ENCODE results near the gene BORCS6. TPM values are rescaled to one million over a fixed set of nuclear protein-coding genes. Genes with fewer than 3 reads are reported as not detected.

The BORCS6 gene
- total and polyA plus RNA-seq, 9 of the 15 experiments (the other 6 are each of a cell fraction or from before 2014, with no cell fraction given), result 0.01 to 7.4 (median 2.3) TPM

GRCh38 chr17:8209907-8210760 lies 20.2 kb upstream of the BORCS6 start, which contains the start of gene AURKB (continued):
- TF ChIP-seq ZNF609 (CRISPR knock-in tag; IDR thresholded peaks at IDR 0.05; ENCODE audit: borderline replicate concordance) (no peak), CLOCK (CRISPR knock-in tag; IDR thresholded peaks at IDR 0.05; ENCODE audit: borderline replicate concordance) (no peak), NR4A1 (CRISPR knock-in tag; IDR thresholded peaks at IDR 0.05) (no peak), NR4A1 (tag; IDR thresholded peaks at IDR 0.05) (no peak), TCF3 (CRISPR knock-in tag; IDR thresholded peaks at IDR 0.05) (no peak), HDGF (IDR thresholded peaks at IDR 0.05) (no peak), MED1 (CRISPR knock-in tag; IDR thresholded peaks at IDR 0.05; ENCODE audit: borderline replicate concordance) (no peak), ZNF436 (CRISPR knock-in tag; IDR thresholded peaks at IDR 0.05) (no peak), REST (IDR thresholded peaks at IDR 0.05; ENCODE audit: borderline replicate concordance) (0 out of 2 replicates have a peak, but pooled peaks have one; percentile 3), REST (CRISPR knock-in tag; IDR thresholded peaks at IDR 0.05; ENCODE audit: low read depth) (no peak), XRCC4 (IDR thresholded peaks at IDR 0.05; ENCODE audit: extremely low read depth, insufficient read depth, insufficient read length) (no peak)
